Measurements from ENCODE around the gene ZNF135.
A peak's percentile ranks its signal among the peaks of the same experiment; 100 is the strongest.

The ZNF135 gene

DNA sequence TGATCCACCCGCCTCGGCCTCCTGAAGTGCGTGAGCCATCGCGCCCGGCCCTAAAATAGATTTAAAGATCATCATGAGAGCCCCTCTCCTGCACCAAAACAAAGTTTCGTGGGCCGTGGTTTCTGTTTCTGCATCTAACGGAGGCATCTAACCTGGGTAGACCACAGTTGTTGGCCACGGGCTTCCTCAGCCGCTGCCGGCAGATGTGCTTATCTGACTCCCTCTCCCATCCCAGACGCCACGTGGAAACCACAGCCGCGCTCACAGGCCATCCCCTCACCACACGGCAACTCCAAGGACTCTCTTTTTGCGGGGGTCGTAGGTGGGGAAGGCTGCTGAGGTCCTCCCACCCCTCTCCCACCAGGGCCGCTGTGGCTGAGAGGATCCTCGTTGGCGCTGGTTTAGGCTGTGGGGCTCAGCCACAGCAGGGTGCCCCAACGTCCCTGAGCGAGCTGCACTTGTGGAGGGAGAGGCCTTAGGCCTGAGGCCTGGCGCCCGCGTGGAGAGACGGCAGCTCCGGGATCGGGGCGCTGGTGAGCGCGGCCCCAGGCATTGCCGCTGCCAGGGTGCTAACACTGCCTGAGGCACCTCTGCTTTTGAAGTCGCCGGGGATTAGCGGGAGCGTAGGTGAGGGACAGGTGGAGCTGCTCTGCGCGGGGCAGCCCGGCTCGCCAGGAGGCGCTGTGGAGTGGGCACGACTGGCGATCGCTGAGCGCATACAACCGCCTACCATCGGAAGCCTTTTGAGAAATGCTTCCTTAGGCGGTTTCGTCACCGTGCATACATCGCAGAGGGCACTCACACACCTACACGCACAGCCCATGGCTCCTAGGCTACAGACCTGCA, 16.4 kb upstream of the ZNF135 start:
- Histone ChIP-seq H3K4me2 (no peak overlapping the region), H3K4me1 (peaks cover 0 to 14% (median 10%) of the 10 kb centered on the region in 10 experiments; a peak in 14 of 20 replicates), H3K36me3 (no peaks in the 10 kb centered on the region), H3K27ac (no peak overlapping the region), H3K9me3 (replicated peaks in 1 of 11) (peaks cover 76 to 88% (median 79%) of the 10 kb centered on the region in 11 experiments), H3K27me3 (no peaks in the 10 kb centered on the region), H3K9ac (no peak overlapping the region), H4K20me1 (no peaks in the 10 kb centered on the region), H3K4me3 (peak overlapping the region in 1 of 10 experiments; percentile 31; a peak in 1 of 20 replicates)
- no peak for TF ChIP-seq Cebpa-rat (IDR thresholded peaks at IDR 0.05)

DNA sequence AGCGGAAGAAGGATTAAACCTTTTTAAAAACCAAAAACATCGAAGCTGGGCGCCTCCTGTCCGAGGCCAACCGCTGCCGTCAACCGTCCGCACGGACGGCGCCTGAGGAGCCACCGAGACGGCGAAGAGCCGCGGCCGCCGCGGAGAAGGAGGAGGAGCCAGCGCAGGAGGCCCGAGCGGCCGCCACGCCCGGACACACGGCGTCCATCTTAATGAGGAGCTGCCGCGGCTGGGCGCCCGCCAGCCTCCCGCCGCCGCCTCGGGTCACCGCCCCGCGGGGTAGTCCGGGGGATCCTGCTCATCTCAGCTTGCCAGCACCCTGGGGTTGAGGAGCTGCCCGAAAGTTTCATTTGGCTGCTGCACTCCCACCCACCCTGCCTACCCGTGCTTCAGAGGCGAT, 14.7 kb upstream of the ZNF135 start:
- no peak overlapping the region for H3K27ac ChIP-seq
- peaks cover 92 to 100% (median 96%) of the 10 kb centered on the region in 11 experiments for H3K9me3 ChIP-seq (replicated peaks in 1 of 11)
- H3K4me2 ChIP-seq = no peak overlapping the region
- TF ChIP-seq Cebpa-rat (IDR thresholded peaks at IDR 0.05) = no peak
- H3K9ac ChIP-seq = no peak overlapping the region
- no peak overlapping the region for H3K4me3 ChIP-seq
- H4K20me1 ChIP-seq = no peaks in the 10 kb centered on the region
- no peaks in the 10 kb centered on the region for H3K27me3 ChIP-seq
- peaks cover 0 to 6% (median 0%) of the 10 kb centered on the region in 10 experiments; a peak in 2 of 20 replicates for H3K4me1 ChIP-seq
- H3K36me3 ChIP-seq = no peaks in the 10 kb centered on the region

DNA sequence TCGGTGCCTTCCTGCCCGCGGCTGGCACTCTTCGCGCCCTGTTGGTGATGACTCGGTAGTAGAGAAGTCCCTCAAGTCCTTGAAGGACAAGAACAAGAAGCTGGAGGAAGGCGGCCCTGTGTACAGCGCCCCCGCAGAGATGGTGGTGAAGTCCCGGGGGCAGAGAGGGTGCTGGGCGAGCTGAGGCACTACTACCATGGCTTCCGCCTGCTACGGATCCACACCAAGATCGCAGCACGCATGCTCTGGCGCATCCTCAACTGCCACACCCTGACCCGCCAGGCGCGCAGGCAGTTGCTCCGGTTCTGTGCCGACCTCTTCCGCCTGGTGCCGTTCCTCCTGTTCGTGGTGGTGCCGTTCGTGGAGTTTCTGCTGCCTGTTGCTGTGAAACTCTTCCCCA, 14.2 kb upstream of the ZNF135 start:
- no peaks in the 10 kb centered on the region for H4K20me1 ChIP-seq
- H3K27me3 ChIP-seq = no peaks in the 10 kb centered on the region
- peaks cover 95 to 100% (median 98%) of the 10 kb centered on the region in 11 experiments for H3K9me3 ChIP-seq (replicated peaks in 1 of 11)
- no peak for TF ChIP-seq Cebpa-rat (IDR thresholded peaks at IDR 0.05)
- no peaks in the 10 kb centered on the region for H3K36me3 ChIP-seq
- no peak overlapping the region for H3K4me3 ChIP-seq
- no peak overlapping the region for H3K27ac ChIP-seq
- H3K9ac ChIP-seq = no peak overlapping the region
- H3K4me1 ChIP-seq = peaks cover 0 to 6% (median 0%) of the 10 kb centered on the region in 10 experiments; a peak in 2 of 20 replicates
- no peak overlapping the region for H3K4me2 ChIP-seq

DNA sequence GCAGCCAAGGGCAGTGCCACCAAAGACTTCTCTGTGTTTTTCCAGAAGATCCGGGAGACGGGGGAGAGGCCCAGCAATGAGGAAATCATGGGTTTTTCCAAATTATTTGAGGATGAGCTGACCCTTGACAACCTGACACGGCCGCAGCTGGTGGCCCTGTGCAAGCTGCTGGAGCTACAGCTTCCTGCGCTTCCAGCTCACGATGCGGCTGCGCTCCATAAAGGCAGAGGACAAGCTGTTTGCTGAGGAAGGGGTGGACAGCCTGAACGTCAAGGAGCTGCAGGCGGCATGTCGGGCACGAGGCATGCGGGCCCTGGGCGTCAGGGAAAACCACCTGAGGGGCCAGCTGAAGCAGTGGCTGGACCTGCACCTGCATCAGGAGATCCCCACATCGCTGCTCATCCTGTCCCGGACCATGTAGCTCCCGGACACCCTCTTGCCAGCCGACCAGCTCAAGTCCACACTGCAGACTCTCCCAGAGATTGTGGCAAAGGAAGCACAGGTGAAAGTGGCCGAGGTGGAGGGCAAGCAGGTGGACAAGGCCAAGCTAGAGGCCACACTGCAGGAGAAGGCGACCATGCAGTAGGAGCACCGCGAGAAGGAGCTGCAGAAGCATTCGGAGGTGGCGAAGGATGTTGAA, 13.6 kb upstream of the ZNF135 start:
- H3K9ac ChIP-seq = no peak overlapping the region
- peaks cover 0 to 6% (median 0%) of the 10 kb centered on the region in 10 experiments; a peak in 2 of 20 replicates for H3K4me1 ChIP-seq
- TF ChIP-seq Cebpa-rat (IDR thresholded peaks at IDR 0.05) = no peak
- H4K20me1 ChIP-seq = no peaks in the 10 kb centered on the region
- no peak overlapping the region for H3K4me3 ChIP-seq
- no peak overlapping the region for H3K27ac ChIP-seq
- peaks cover 95 to 100% (median 98%) of the 10 kb centered on the region in 11 experiments for H3K9me3 ChIP-seq (replicated peaks in 1 of 11)
- H3K27me3 ChIP-seq = no peaks in the 10 kb centered on the region
- H3K36me3 ChIP-seq = no peaks in the 10 kb centered on the region
- no peak overlapping the region for H3K4me2 ChIP-seq

DNA sequence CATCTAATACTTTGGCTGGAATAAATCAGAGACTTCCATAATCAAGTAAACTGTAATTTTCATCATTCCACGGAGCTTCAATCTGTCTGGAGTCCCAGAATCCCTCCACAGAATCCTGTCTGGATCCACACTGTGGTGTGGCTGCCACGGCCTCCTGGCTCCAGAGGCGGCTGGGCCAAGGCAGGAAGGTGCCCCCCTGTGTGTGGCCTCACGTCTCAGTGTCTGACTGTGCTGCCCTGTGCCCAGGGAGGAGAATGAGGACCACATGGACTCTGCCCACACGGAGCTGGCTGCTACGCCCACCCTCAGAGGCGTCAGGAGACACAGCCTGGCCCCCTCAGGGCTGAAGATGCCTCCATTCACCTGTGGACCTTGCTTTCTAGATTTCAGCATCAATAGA, 12.2 kb upstream of the ZNF135 start:
- no peaks in the 10 kb centered on the region for H4K20me1 ChIP-seq
- no peaks in the 10 kb centered on the region for H3K27me3 ChIP-seq
- H3K4me3 ChIP-seq = no peak overlapping the region
- no peak overlapping the region for H3K4me2 ChIP-seq
- H3K9me3 ChIP-seq (replicated peaks in 1 of 11) = peaks cover 93 to 100% (median 97%) of the 10 kb centered on the region in 11 experiments
- H3K9ac ChIP-seq = no peak overlapping the region
- no peak for TF ChIP-seq Cebpa-rat (IDR thresholded peaks at IDR 0.05)
- H3K36me3 ChIP-seq = peaks cover 0 to 3% (median 0%) of the 10 kb centered on the region in 11 experiments; a peak in 1 of 22 replicates
- H3K4me1 ChIP-seq = peaks cover 0 to 6% (median 0%) of the 10 kb centered on the region in 10 experiments; a peak in 3 of 20 replicates
- H3K27ac ChIP-seq = no peak overlapping the region

DNA sequence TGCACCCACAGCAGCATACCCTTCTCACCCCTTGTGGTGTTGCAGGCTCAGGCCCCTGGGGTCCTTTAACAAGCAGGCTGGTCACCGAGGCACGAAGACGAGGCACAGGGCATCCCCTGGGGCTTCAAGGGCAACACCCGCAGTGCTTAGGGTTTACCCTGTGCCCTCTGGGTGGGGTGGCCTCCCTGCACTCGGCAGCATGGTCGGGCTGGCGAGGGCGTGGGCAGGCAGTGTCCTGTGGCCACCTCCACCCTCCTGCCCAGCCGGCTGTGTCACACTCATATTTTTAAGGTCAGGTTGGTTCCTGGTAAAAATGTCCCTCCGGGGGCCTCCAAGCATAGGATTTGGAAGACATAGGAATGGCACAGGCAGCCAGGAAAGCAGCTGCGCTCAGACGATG, 11.4 kb upstream of the ZNF135 start:
- TF ChIP-seq Cebpa-rat (IDR thresholded peaks at IDR 0.05) = no peak
- H3K9ac ChIP-seq = no peak overlapping the region
- H3K27me3 ChIP-seq = no peaks in the 10 kb centered on the region

DNA sequence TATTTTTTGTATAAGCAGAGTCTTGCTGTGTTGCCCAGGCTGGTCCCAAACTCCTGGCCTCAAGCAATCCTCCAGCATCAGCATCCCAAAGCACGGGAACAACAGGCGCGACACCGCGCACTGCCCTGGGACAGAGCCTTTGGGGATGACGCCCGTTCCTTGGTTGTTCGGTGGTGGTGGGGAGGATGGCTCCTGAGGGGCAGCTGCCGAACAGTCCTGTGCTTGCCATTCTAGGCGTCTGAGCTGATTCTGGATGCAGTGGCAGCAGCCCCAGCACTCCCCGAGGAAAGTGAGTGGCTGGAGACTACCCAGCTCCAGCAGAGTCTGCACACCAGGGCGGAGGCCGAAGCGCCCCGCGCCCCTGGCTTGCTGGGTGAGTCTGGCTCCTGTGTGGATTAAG, 6.8 kb upstream of the ZNF135 start:
- no peak for TF ChIP-seq Cebpa-rat (IDR thresholded peaks at IDR 0.05)
- Histone ChIP-seq H3K27ac (no peak overlapping the region), H3K4me1 (peaks cover 0 to 10% (median 0%) of the 10 kb centered on the region in 10 experiments; a peak in 3 of 20 replicates), H3K9ac (no peak overlapping the region), H3K4me2 (no peak overlapping the region), H3K9me3 (replicated peaks in 1 of 11) (peaks cover 90 to 100% (median 99%) of the 10 kb centered on the region in 11 experiments), H4K20me1 (no peaks in the 10 kb centered on the region), H3K4me3 (no peak overlapping the region), H3K27me3 (peaks cover 0 to 10% (median 0%) of the 10 kb centered on the region in 11 experiments; a peak in 7 of 22 replicates), H3K36me3 (peaks cover 0 to 5% (median 0%) of the 10 kb centered on the region in 11 experiments; a peak in 1 of 22 replicates)

More for the DNA sequence above, 11.4 kb upstream of the ZNF135 start:
- H3K4me3 ChIP-seq = no peak overlapping the region
- peaks cover 0 to 6% (median 0%) of the 10 kb centered on the region in 10 experiments; a peak in 3 of 20 replicates for H3K4me1 ChIP-seq
- peaks cover 0 to 5% (median 0%) of the 10 kb centered on the region in 11 experiments; a peak in 1 of 22 replicates for H3K36me3 ChIP-seq
- H3K4me2 ChIP-seq = peak overlapping the region in 4 of 11 experiments; percentile 3 to 40 (median 22); a peak in 5 of 22 replicates
- H3K27ac ChIP-seq = no peak overlapping the region
- no peaks in the 10 kb centered on the region for H4K20me1 ChIP-seq
- H3K9me3 ChIP-seq (replicated peaks in 1 of 11) = peaks cover 96 to 100% (median 99%) of the 10 kb centered on the region in 11 experiments

DNA sequence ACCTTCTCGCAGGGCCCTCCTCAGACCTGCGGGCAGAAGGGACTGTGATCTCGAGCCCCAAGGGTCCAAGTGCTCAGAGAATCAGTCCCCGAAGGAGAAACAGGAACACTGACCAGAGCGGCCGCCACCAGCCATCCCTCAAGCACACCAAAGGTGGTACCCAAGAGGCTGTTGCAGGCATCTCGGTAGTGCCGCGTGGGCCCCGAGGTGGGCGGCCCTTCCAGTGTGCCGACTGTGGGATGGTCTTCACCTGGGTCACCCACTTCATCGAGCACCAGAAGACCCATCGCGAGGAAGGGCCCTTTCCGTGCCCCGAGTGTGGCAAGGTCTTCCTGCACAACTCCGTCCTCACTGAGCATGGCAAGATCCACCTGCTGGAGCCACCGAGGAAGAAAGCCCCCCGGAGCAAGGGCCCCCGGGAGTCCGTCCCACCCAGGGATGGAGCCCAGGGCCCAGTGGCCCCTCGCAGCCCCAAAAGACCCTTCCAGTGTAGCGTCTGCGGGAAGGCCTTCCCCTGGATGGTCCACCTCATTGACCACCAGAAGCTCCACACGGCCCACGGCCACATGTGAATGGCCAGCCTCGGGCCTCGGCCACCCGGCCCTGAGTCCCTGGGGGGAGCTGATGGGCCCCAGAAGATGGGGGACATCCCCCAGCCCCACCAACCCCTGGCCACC, 5.5 kb upstream of the ZNF135 start:
- no peaks in the 10 kb centered on the region for H4K20me1 ChIP-seq
- no peak overlapping the region for H3K9ac ChIP-seq
- no peak for TF ChIP-seq Cebpa-rat (IDR thresholded peaks at IDR 0.05)
- H3K4me2 ChIP-seq = no peak overlapping the region
- no peak overlapping the region for H3K27ac ChIP-seq
- peaks cover 0 to 5% (median 0%) of the 10 kb centered on the region in 11 experiments; a peak in 1 of 22 replicates for H3K36me3 ChIP-seq
- H3K4me1 ChIP-seq = peaks cover 0 to 7% (median 3%) of the 10 kb centered on the region in 10 experiments; a peak in 12 of 20 replicates
- peaks cover 0 to 10% (median 0%) of the 10 kb centered on the region in 11 experiments; a peak in 7 of 22 replicates for H3K27me3 ChIP-seq
- H3K9me3 ChIP-seq (replicated peaks in 1 of 11) = peaks cover 81 to 100% (median 97%) of the 10 kb centered on the region in 11 experiments
- 0 out of 20 replicates have a peak overlapping the region, but pooled peaks of 1 of the 10 experiments have one; percentile 6 for H3K4me3 ChIP-seq

Data from BLaER1 treated with 17β-estradiol and CSF1 and Interleukin-3, amounts not matched to agents 10 nM and 100 nM (cell line).